Left hindlimb (tissue), 1 donor: ENCODE data around the gene NUDT19.
"Not testable (repeated sequence)": the region's sequence is repeated elsewhere in the genome, so short reads cannot be mapped to it uniquely, and the experiment has no call there.

ENCODE experiments used
- DNase-seq: peaks from one replicate; pipeline ENCODE4 v3.0.0-alpha.2; 2018

NUDT19 gene

DNA sequence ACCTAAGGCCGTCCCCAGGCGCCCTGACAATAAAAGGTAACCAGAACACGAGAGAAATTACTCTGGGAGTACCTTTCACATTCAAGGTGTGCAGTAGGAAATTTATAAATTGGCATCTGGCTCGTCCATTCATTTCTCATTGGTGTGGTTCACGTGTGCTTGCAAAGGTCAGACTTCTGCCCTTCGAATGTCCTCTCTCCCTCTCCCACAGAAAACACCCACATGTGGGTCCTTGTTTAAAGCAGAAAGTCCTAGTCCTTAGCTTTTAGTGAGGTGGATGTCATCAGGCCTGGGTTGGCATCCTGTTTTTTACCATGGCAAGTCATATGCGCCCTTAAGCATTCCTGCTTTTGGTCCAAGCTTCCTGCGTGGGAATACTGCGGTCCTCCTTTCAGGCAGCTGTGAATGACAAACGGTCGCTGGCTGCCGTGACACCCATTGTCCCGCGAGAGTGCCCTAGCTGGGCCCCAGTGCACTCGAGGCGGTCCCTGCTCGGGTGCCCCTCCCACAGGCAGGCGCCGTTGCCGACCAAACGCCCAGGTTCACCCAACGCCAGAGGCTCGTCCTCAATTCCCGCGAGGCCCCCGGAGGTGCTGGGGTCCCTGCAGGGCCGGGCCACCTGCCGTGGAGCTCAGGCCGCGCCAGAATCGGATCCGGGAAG lies at the start of gene NUDT19:
TSS of gene NUDT19 (plus strand) at position 531 of the 661 bp plus-strand sequence. CDS start 140 bp downstream, outside the sequence.
- DNase-seq, result peak; percentile 84

DNA sequence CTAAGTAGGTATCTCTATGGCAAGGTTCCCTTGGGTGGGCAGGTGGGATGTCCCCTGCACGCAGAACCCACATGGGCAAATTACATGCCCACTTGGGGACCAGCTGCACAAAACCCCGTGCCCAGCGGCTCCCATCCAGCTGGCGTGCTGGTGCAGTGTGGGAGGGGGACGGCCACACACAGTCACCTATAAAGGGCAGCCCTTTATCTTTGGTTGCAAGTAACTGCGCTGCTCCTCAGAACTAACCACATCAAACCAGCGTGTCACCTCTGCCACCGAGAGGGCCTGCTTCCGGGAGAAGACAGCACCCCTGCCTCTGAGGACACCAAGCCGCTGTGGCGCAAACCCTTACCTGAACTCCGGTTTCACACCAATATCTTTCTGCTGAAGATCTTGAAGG lies 48.9 kb upstream of the NUDT19 start:
- no peak for DNase-seq

DNA sequence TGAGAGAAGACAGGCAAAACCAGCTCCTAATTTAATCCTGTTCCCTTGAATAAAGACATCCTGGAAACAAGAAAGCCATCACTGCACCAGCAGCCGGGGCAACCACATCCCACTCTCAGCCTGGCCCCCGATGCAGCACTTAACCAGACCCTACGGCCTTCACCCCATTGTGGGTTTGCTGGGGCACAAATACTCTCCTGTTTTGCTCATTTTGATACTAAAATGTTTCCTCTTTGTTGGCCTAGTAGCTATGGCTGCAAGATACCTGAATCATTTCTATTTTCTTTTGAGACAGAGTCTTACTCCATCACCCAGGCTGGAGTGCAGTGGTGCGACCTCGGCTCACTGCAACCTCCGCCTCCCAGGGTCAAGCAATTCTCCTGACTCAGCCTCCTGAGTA lies 45.1 kb upstream of the NUDT19 start:
- DNase-seq, result no peak

DNA sequence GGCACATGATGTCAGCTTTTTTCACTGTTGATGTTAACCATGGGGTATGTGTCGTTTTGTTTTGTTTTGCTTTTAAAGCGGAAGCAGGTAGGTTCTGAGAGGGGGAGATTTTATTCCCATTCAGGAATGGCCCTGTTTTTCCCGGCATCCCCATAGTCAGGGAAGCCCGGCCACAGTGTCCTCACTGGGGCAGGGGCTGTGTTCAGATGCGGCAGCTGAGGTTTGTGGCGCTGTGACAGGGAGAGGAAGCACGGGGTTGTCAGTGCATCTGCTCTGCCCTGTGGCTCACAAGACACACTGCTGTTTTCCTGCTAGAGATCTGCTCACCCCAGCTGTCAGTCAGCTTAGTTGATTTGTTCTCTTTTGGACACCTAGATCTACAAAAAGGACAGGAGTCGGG lies 44.3 kb upstream of the NUDT19 start:
- no peak for DNase-seq

DNA sequence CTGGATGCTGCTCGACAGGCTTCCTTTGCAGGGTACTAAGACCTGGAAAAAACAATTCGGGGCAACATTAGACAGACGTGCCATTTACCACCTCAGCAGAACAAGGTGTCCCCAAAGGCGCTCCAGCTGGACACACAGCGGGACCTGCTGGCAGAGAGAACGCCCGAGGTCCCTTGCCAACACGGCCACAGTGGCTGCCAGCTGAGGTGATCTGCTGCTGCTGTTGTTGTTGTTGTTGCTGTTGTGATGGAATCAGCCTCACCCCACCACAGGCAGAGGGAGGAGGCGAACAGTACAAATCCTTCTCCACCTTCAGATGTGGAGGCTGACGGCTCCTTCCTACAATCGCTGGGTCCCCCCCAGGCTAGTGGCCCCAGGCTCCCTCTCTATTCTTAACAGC lies 41.9 kb upstream of the NUDT19 start:
- no peak for DNase-seq

DNA sequence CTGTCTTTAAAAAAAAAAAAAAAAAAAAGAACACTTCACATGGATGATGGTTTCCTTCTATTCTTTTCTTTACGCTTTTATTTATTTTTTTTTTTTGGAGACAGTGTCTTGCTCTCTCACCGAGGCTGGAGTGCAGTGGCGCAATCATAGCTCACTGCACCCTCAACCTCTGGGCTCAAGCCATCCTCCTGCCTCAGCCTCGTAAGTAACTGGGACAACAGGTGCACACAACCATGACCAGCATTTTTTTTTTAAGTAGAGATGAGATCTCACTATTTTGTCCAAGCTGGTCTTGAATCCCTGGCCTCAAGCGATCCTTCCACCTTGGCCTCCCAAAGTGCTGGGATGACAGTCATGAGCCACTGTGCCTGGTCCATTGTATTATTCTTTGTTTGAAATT lies 41.0 kb upstream of the NUDT19 start:
- no peak for DNase-seq

DNA sequence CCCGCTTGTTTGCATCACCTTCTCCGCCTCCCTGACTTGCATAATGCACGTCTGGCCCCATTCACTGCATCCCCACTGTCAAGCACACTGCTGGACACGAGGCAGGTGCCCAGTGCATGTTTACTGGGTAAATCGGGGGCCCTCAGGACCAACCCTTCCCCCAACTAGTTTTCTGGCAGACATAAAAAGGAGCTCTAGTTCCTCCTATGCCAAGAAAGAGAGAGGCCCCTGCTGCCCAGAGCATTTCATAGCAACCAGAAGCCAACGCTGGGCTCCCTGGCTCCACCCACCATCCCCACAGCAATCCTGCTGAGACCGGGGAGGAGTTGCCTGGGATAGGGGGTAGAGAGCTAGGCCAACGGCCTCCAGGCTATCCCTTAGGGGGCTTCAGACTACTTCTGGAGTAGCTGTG lies 39.9 kb upstream of the NUDT19 start:
- DNase-seq, result peak; percentile 41

DNA sequence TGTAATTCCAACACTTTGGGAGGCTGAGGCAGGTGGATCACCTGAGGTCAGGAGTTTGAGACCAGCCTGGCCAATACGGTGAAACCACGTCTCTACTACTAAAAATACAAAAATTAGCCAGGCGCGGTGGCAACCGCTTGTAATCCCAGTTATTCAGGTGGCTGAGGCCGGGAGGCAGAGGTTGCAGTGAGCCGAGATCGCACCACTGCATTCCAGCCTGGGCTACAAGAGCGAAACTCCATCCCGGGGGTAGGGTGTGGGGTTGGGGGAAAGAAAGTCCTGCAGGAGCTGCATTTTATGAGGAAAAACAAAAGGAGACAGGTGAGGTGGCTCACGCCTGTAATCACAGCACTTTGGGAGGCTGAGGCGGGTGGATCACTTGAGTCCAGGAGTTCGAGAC lies 39.3 kb upstream of the NUDT19 start:
- DNase-seq, result not testable (repeated sequence)

DNA sequence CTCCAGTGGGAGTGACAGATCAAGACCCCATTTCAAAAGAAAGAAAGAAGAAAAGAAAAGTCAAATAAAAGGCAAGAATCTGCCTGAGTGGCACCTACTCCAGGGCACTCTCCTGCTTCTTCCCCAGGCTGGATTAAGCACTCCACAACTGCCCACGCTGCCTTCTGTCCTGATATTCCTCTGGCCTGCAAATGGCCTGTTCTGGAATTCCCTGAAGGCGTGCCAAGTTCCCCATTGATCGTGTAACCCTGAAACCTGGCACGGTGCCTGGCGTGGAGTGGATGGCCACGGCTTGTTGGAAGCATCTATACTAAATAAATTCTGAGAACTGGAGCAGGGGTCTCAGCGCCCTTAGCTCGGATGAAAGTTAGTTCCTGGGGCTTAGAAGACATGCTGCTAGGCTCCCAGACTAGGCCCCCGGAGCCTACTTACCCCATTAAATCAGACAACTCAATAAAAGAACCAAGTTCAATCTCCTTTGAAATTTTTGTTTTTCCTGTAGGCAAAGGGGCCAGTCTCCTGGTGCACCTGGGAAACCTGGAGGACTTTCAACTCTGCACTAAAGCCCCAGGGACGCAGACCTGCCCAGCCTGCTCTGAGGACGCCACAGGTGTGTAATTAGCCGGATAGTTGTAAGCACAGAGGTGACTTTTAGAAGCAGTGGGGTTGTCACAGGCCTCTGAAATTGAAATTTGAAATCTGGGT lies 38.6 kb upstream of the NUDT19 start:
- DNase-seq, result no peak

DNA sequence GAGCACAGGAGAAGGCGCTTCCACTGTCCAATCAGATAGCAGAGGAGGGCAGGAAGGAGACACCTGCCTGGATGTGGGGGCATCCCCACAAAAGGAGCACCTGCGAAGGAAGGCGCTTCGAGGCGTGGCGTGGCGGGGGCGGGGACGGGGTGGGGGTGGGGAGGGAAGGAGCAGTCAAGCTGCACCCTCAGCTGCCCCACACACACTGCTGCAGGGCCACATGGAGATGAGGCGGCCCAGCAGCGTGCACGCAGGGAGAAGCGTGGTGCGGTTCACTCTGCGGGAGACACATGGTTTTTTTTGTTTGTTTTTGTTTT lies 38.1 kb upstream of the NUDT19 start:
- no peak for DNase-seq

DNA sequence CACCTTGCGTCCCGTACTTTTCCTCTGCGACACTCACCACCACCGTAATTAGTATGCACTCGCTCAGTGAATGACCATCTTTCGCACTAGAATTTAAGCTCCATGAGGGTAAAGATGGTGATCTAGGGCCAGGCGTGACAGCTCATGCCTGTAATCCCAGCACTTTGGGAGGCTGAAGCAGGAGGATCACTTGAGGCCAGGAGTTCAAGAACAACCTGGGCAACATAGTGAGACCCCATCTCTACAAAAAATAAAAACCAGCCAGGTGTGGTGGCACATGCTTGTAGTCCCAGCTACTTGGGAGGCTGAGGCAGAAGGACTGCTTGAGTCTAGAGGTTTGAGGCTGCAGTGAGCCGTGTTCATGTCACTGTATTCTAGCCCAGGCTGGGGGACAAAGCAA lies 35.2 kb upstream of the NUDT19 start:
- not testable (repeated sequence) for DNase-seq

DNA sequence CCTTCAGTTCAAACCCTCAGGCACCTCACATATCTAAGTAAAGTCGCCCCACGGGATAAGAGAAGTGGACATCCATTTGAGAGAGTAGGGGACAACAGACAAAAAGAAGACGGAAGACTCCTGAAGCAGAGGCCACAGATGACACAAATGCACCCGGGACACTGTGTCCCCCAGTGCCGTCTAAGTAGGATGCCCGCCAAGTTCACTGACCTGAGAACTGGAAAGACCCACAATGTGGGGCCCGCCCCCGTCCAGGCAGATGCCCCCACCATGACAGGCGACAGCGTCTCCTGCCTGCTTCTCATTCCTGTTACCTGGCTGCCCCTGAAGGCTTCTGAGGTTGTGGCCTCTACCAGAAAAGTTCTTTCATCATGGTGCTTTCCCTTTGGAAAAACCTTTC lies 33.5 kb upstream of the NUDT19 start:
- no peak for DNase-seq

DNA sequence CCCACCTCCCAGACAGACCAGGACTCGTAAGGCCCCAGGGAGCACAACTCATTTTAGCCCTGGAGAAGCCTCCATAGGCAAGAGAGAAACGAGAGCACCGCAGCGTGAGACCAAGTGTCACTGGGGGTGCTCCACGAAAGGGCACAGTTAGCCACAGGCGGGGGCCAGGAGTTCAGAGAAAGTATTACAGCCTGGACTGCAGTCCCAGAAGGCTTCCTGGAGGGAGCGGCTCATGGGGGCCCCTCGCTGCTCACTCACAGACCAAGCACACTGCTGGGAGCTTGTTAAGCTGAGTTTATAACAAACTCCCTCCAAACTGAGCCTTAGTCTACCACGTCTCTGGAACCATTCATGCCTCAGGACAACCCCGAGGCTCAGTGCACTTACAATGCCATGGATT lies 33.1 kb upstream of the NUDT19 start:
- DNase-seq, result no peak

DNA sequence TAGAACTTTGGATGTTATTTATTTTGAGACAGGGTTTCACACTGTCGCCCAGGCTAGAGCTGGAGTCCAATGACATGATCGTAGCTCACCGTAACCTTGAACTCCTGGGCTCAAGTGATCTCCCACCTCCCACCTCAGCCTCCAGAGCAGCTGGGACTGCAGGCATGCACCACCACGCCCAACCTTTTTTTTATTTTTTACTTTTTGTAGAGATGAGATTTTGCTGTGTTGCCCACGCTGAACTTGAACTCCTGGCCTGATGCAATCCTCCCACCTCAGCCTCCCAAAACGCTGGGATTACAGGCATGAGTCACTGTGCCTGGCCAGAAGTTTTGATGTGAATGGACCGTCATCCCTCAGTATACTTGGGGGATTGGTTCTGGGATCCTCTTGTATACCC lies 30.3 kb upstream of the NUDT19 start:
- no peak for DNase-seq

DNA sequence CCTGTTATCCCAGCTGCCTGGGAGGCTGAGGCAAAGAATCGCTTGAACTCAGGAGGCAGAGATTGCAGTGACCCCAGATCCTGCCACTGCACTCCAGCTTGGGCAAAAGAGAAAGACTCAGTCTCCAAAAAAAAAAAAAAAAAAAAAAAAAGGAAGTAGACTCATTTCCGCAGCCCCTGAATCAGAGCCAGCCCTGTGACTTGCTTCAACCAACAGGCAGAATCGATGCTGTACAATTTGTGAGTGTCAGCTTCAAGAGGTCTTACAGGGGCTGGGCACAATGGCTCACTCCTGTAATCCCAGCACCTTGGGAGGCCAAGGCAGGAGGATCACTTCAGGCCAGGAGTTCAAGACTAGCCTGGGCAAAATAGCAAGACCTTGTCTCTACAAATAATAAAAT lies 29.4 kb upstream of the NUDT19 start:
- DNase-seq, result no peak

DNA sequence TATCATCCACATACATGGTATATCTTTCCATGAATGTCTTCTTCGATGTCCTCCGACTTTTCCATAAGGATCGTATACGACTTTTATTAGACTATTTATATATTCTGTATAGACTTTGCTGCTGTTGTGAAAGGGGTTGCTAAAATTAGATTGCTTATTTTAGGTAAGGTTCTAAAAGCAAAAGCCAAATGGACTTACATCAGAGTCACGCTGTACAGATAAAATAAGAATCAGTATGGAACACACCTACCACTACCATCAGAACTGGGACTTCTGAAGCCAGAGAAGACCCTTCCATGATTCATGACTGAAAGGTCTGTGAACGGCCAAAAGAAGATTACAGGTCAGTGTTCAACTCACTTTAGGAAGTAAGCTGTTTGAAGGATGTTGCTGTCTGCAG lies 25.5 kb upstream of the NUDT19 start:
- no peak for DNase-seq

DNA sequence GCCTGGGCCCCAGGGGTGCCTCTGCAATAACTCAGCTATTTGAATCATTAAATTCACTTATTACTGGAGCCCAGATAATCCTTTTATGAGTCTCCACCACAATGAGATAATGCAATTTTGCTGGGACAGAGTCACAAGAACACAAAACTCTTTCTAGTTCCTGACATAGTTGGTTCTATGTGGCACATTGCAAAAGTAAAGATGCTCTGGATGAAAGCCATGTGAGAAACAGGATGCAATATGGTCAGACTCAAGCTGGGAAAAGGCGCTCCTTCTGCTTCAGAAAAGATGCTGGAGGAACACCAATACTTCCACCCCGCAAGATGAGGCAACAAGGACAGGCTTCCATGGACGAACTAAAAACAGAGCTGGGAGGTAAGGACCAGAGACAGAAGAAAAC lies 22.3 kb upstream of the NUDT19 start:
- DNase-seq, result no peak

DNA sequence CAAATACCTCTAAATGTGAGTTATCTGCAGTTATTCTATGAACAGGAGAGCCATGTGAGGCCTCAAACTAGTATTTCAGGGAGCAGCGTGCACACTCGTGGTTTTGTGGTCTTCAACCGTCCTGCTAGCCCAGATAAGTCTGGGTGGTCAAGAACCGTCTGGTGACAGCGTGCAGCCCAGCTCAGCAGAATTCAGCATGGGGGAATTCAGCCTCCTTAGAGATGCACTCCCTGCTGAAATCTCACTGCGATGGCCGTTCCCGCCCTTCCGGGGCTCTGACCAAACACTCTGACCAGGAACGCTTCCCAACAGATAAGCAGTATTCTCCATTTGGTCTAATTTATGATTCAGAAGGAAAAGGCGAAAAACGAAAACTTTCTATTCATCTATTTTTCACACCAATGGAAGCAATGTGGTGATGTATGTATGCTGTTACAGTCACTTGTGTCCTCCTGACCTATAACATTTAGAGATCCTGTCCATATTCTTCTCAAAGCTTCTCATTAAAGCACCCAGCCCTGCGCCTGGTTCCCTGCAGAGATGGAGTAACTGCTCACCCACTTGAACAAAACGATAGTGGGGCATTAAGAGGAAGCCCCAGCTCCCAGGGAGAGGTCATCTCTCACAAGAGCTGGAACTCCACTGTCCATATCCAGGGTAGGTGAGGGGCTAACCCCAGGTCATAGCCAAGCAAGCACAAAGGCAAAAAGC lies 19.6 kb upstream of the NUDT19 start:
- no peak for DNase-seq

DNA sequence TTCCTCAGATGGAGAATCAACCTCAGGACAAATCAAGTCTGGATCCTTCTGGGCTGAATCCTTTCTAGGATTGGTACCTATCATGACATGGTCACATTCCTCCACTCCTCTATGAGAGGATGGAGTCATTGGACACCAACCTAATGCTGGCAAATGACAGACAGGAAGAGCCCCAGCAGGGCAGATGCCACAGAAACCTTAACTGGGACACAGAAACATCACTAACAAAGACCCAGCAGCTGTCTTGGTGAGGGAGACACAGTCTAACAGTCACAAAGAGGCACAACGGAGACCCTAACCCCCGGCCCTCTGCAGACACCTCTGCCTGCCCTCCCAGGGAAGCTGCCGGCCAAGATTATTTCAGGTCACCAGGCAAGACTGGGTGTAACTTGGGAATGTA lies 18.8 kb upstream of the NUDT19 start:
- no peak for DNase-seq

DNA sequence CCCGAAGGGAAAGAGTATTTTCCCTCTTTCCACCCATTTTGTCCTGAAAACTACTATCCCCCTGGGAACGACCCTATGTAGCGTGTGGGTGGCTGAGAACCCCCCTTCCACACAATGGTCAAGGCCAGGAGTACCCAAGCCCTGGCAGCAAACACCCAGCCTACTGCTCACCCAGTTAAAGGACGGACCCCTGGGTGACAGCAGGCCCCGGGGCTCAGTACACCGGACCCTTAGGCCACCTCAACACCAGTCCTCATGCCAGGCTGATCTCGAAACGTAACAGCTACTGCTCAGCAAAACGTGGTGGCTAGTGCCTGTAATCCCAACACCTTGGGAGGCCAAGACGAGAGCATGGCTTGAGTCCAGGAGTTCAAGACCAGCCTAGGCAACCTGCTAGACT lies 18.0 kb upstream of the NUDT19 start:
- DNase-seq, result no peak

DNA sequence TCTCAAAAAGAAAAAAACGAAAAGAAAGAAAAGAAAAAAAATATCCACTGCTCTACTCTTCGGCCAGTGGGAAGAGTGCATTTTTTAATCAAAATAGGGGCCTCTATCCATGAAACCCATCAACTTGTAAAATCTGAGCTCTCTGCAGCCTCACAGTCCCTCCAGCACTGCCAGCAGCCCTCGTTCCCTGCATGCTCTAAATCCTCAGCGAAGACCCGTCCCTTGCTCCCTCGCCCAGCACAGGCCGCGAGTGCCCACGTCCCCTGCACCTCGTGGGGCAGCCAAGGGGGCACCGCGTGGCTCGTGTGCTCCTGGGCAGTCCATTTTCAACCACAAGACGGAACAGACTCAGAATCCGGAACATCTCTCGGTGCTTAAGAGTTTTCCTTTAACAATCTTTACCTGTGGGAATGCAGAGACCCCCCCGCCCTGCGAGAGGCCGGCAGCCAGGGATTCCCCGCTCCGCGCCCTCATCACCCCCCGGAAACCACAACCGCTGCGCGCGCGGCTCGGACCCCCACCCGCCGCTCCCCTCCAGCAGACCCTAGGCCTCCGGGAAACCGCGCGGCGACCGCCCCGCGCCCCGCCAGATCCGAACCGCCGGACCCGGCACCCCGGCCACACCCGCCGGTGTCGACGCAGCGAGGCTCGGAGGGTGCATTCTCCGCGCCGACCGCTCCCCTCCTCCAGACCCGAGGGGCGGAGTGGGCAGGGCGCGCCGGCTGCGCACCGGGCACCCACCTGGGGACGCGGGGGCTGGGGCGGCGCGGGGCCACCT lies 17.3 kb upstream of the NUDT19 start:
- DNase-seq, result no peak

DNA sequence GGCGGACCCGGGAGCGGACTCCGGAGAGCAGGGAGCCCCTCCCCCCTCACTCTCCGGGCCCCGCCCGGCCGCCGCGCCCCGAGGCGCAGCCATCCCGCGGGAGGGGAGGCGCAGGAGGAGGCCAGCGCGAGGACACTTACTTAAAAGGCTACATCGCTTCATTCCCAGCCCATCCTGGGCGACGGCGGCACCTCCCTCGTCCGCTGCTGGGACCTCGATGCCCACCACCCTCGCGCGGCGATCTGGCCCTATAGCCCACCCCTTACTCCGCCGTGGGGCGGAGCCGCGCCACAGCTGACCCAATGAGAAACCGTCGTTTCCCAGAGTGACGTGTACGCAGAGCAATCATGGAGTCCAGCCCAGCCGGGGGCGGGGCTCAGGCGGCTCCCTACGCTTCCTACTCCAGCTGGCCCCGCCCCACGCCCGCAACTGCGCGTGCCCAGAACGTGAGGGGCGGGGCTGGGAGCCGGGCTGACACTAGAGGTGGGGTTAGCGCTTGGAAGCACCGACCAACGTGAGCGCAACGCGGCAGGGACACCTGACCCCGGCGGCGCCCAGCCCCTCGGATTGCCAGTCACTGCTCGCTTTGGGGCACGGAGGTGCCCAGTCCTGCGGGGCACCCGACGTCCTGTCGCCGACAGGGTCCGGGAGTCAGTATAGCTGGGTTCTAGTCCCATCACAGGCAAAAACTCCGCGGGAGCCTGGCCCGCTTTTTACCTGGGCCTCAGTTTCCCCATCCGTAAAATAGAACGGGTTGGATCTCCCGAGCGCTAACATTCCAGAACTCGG lies 16.5 kb upstream of the NUDT19 start, which contains the start of gene ANKRD27:
TSS of gene ANKRD27 (minus strand) at position 250 of the 789 bp plus-strand sequence. CDS start 16,165 bp downstream, outside the sequence.
- peak; percentile 99 for DNase-seq
